Transverse colon (tissue), 4 donors: ENCODE data around the gene CTAGE1. TPM values are rescaled to one million over a fixed set of nuclear protein-coding genes. Genes with fewer than 3 reads are reported as not detected.

Experiments
- DNase-seq: peaks from one replicate; pipeline ENCODE4 v3.0.0-alpha.2; 2019
- H3K27ac ChIP-seq, 4 donors: fragments of 200-600 bp; sonication (generic); 2 replicates each; pipeline ENCODE4 v1.5.1; 2016 to 2018; ENCODE audit warnings: inconsistent platforms in 4 of 4
- H3K27me3 ChIP-seq: fragments of 200-600 bp; sonication (generic); 2 replicates; pipeline ENCODE4 v1.5.1; 2017; ENCODE audit warnings: inconsistent platforms
- H3K36me3 ChIP-seq, 4 donors: fragments of 200-600 bp; sonication (generic); 2 replicates each; pipeline ENCODE4 v1.5.1; 2017 to 2019; ENCODE audit warnings: inconsistent platforms in 4 of 4
- H3K4me1 ChIP-seq, 4 donors: fragments of 200-600 bp; sonication (generic); 2 replicates each; pipeline ENCODE4 v1.5.1; 2017 to 2020; ENCODE audit warnings: inconsistent platforms in 4 of 4
- H3K4me3 ChIP-seq, 4 donors: fragments of 200-600 bp; sonication (generic); 1 replicate in 1 of 4; 2 replicates in 3 of 4; pipeline versions ENCODE4 v1.5.1 to v1.6.1; 2017 to 2019; ENCODE audit warnings: inconsistent platforms in 4 of 4
- H3K9me3 ChIP-seq, 2 donors: fragments of 200-600 bp; sonication (generic); 2 replicates each; pipeline ENCODE4 v1.5.1; 2017 to 2019; ENCODE audit warnings: inconsistent platforms in 2 of 2
- POLR2A ChIP-seq: fragments of 450-650 bp; IDR thresholded peaks from one replicate; pipeline ENCODE4 v1.6.1; 2016; ENCODE audit warnings: antibody characterized with exemption, mild to moderate bottlenecking, moderate library complexity
- POLR2AphosphoS5 ChIP-seq, 3 donors: sonication (generic); formaldehyde crosslinking; IDR thresholded peaks; one replicate each; pipeline ENCODE4 v1.6.1; 2016; ENCODE audit warnings: antibody characterized with exemption in 3 of 3
- WGBS, 2 donors: methylation state at CpG; one replicate each; pipeline ENCODE4 v1.1.5; 2018; ENCODE audit warnings: low coverage in 1 of 2; 5-methylcytosine and 5-hydroxymethylcytosine counted together
- in situ Hi-C, 4 donors: fragments of 200-750 bp; cut with MboI; loops; one replicate each; pipeline versions ENCODE4 v1.15.0 to v1.15.1; 2017; ENCODE audit warnings: low sequenced_read_pairs in 3 of 4, low pct_ligation_motif_present in 1 of 4, low pct_unique_long_range_greater_than_20kb in 1 of 4
- intact Hi-C: fragments of 100-400 bp; cut with DNase I; formaldehyde crosslinking; loops from one replicate; pipeline ENCODE4 v1.15.1; 2023; ENCODE audit warnings: low total_unique reads
- total RNA-seq, 4 donors: library from RNA; depleted of rRNA; stranded (reverse); fragments of >200 nt; gene quantifications; one replicate each; pipeline ENCODE4 v1.1.0, GENCODE V29; 2016
- TF ChIP-seq, protein P1 (sequence below), 5 experiments: fragments of 200-600 bp in 3 of 5; fragments of 450-650 bp in 2 of 5; sonication (generic) in 3 of 5; IDR thresholded peaks; 1 replicate in 2 of 5; 2 replicates in 3 of 5; pipeline ENCODE4 v1.5.1; 2016 to 2017; ENCODE audit warnings: antibody characterized with exemption in 5 of 5, inconsistent platforms in 3 of 5, mild to moderate bottlenecking in 2 of 5, moderate library complexity in 1 of 5

The CTAGE1 gene
- total RNA-seq, 4 donors from 2014 or later, result not detected

DNA sequence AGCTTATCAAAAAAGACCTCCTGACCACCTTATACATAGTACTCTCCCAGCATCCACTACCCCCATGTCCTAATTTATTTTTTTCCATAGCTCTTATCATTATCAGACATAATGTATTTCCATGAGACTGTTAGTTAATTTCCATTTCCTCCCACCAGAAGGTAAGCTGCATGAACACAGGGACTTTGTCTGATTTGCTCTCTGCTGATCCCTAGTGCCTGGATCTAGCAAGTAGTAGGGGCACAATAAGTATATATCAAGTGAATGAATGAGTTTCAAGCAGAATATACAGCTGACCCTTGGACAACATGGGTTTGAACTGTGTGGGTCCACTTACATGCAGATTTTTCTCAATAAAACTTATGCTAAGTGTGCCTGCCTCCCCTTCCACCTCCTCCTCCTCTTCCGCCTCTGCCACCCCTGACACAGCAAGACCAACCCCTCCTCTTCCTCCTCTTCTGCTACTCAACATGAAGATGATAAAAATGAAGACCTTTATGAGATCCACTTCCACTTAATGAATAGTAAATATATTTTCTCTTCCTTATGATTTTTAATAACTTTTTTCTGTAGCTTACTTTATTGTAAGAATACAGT is 53.8 kb downstream of the CTAGE1 start:
- H3K9me3 ChIP-seq, result no peaks in the 10 kb centered on the region
- no peak overlapping the region for H3K27ac ChIP-seq
- DNase-seq, result no peak
- H3K4me1 ChIP-seq, result no peaks in the 10 kb centered on the region
- in situ Hi-C loops (loop anchor here in 2 of 4 donors (25.0 kb wide), 2 partner anchors 198 to 452 kb away; no protein-coding TSS in a partner anchor), intact Hi-C loops (no loop called here)
- WGBS, 2 donors, result 67 to 89% methylated on average over 1 of the region's 1 CpG
- no peaks in the 10 kb centered on the region for H3K27me3 ChIP-seq
- TF ChIP-seq POLR2AphosphoS5 (IDR thresholded peaks at IDR 0.05) (no peak), POLR2A (no peak)
- TF ChIP-seq, protein P1, sequence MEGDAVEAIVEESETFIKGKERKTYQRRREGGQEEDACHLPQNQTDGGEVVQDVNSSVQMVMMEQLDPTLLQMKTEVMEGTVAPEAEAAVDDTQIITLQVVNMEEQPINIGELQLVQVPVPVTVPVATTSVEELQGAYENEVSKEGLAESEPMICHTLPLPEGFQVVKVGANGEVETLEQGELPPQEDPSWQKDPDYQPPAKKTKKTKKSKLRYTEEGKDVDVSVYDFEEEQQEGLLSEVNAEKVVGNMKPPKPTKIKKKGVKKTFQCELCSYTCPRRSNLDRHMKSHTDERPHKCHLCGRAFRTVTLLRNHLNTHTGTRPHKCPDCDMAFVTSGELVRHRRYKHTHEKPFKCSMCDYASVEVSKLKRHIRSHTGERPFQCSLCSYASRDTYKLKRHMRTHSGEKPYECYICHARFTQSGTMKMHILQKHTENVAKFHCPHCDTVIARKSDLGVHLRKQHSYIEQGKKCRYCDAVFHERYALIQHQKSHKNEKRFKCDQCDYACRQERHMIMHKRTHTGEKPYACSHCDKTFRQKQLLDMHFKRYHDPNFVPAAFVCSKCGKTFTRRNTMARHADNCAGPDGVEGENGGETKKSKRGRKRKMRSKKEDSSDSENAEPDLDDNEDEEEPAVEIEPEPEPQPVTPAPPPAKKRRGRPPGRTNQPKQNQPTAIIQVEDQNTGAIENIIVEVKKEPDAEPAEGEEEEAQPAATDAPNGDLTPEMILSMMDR (IDR thresholded peaks at IDR 0.05), result peak in 4 of 5 experiments; percentile 13 to 49 (median 31)
- H3K4me3 ChIP-seq, result no peak overlapping the region
- no peaks in the 10 kb centered on the region for H3K36me3 ChIP-seq

Other genes with a start within 250 kb of the CTAGE1 start
- gene GATA6, start 248.3 kb downstream of the CTAGE1 start, total RNA-seq, result 100 to 1,000 TPM in 1 of 4 donors, 10 to 100 TPM in 3; 49.7 to 223 (median 65.7) TPM